Measurements from ENCODE around the gene PAQR7.
A peak's percentile ranks its signal among the peaks of the same experiment; 100 is the strongest.

Gene PAQR7

DNA sequence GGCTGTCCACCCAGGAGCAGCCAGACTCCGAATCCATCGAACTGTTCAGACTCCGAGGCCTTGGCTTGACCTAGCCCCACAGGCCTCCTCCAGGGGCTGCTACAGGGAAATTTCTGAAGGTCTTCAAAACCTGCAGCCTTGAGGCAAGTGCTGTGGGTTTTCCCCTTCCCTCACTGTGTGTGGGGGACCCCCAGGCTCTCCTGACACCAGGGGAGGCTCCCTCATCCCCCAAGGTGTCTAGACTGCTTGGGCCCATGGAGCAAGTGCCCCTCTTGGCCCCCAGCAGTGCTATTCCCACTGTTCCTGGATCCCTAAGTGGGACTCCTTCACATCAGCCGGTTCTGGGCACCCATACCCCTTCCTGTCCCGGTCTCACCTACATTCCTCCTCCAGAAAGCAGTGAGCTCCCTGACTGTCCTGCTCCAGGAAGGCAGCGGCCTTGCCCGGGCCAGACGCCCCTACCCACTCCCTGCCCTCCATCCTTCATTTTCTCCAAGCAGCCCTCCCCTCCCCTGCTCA, 814 bp downstream of the PAQR7 start:
- no peak for DNase-seq (ENCODE audit: low read depth in 4 of 4, low spot score in 1 of 4)

DNA sequence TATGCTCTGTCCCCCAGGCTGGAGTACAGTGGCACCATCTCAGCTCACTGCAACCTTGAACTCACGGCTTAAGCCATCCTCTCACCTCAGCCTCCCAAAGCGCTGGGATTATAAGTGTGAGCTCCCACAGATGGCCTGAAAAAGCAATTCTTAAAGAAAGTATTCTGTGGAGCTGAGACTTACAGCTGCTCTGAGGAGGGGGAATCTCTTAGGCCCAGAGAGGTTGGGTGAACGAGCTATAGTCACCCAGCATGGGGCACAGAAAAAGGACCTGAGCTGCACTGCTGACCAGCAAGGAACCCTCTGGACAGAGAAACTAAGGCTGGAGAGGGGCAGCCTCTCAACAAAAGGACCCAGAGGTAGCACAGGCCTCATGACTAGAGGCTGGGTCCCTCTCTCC, 1.3 kb downstream of the PAQR7 start:
- no peak for DNase-seq (ENCODE audit: low read depth in 4 of 4, low spot score in 1 of 4)

DNA sequence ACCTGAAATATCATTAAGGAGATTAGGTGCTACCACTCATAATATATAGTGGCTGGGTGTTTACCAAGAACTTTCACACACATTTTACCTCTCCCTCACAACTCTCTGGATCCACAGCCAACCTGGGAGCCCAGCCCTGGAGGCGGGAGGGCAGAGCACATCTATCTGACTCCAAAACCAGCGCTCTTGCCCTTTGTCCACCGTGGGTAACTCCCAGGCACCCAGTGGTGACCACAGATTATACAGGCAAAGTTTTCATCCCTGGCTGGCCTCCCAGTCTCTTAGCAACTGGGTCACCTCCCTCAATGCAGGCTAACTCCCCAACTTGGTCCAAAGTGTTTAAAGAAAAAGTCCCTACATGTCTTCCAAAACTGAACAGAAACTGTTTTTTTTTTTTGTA, 2.4 kb downstream of the PAQR7 start:
- no peak for DNase-seq (ENCODE audit: low read depth in 4 of 4, low spot score in 1 of 4)

DNA sequence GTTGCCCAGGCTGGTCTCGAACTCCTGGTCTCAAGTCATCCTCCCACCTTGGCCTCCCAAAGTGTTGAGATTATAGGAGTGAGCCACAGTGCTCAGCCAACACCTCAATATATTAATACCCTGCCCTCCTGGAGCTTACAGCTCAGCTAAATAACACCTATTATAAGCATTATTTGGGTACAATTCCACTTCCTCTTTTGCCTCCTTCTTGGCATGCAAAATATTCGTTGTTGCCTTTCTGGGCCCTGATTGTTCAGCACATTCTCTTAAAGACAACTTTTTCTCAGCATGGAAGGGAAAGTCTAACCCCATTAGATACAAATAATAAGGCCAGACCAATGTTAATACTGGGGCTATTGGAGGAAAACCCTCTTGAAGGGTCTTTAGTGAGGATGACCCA, 2.8 kb downstream of the PAQR7 start:
- no peak for DNase-seq (ENCODE audit: low read depth in 4 of 4, low spot score in 1 of 4)

DNA sequence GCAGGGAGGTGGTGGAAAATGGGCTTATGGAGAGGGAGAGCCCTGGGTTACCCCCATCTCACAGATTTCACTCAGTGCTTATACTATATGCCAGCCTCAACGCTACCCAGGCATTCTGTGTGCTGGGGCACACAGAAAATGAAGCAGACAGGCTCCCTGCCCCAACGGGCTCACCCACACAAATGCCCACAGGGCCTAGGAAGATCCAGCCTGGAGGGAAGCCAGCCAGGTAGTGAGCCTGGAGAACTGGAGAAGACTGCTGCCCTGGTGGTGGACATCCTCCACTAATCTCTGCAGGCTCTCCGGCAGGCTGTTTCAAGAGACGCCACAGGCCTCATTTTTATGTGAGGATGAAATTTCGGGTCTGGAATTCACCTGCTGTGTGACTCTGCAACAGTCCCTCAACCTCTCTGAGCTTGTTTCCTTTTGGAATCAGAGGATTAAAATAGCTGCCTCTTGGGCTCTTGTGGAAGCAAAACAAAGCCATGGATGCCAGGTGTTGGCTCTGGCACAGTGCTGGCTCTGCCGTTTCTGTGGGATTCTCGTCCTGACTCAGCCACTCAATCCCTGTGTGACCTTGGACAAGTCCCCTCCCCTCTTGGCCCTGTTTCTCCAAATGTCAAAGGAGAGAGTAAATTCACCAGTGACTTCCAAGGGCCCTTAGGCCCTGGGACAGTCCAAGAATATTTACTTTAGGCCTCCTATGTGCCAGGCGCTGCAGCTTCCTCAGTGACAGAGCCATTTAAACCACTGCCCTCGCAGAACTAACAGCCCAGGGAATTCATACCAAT, 3.6 kb downstream of the PAQR7 start:
- DNase-seq (ENCODE audit: low read depth in 4 of 4, low spot score in 1 of 4), result no peak

DNA sequence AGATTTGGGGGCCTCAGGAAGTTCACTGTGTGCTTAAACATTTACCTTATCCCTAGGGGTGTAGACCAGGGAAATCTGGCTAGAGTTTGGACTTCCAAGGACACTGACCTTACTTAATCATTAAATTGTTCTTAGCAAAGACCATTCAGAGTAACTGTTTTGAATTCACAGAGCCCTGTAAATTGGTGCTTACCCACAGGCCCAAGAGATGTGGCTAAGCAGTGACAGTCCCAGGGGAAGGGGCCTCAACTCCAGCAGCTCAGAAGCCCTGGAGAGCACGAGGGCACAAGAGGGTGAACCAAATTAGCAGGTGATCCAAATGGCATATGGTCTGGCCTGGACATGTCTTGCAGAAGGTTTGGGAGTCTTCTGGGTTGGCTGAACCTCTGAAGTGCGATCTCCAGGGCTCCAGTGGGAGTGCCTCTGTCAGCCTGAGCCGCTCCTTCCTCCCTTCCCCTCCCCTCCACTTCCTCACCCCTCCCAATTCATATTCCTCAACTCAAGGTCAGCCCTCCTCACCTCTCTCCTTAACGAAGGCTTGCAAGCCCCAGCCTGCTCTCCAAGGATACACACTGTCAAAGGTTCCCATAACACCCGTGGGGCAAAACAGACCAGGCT, 4.3 kb downstream of the PAQR7 start:
- no peak for DNase-seq (ENCODE audit: low read depth in 4 of 4, low spot score in 1 of 4)

DNA sequence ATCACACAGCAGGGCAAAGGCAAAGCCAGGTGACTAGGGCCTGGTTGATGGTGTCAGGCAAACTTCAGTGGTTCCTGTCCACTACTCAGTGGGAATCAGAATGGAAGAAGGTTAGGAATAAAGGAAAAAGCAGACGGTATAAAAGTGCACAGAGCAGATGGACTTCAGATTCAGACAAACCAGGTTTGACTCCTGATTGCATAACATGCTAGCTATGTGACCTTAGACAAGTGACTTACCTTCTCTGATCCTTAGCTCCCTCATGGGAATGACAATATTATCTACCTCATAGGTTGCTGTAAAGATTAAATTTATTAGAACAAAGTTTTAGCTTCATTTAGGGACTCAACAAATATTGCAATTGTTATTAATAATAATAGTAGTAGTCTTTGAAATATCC, 4.9 kb downstream of the PAQR7 start:
- no peak for DNase-seq (ENCODE audit: low read depth in 4 of 4, low spot score in 1 of 4)

DNA sequence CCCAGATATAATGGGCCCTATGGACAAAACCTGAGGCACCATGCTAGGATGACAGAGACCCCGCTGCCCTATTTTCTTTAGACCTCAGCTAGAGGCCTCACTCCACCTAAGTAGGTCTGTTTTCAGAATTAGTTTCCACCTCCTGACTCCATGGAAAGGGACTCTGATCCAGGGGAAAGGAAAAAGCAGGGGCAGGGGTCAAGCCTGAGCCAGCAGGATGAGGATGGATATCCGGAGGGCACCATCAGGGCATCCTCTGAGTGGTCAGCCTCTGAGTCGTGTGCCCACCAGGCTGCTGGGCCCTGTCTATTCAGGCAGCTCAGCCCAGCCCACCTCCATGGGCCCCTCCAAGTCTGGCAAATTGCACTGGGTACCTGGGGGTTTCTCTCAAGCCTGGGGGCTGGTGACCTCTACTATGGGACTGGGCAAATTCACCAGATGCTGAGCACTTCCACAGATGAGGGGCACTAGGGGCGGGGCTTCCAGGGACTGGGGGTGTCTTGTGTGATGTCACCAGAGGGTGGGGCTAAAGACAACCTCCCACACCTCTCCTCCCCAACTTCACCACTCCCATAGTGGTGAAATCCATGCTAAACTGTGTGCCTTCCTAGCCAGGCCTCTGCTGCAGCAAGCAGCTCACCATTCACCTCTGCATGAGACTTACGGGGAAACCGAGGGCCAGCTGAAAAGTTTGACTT, 5.5 kb downstream of the PAQR7 start:
- no peak for DNase-seq (ENCODE audit: low read depth in 4 of 4, low spot score in 1 of 4)

DNA sequence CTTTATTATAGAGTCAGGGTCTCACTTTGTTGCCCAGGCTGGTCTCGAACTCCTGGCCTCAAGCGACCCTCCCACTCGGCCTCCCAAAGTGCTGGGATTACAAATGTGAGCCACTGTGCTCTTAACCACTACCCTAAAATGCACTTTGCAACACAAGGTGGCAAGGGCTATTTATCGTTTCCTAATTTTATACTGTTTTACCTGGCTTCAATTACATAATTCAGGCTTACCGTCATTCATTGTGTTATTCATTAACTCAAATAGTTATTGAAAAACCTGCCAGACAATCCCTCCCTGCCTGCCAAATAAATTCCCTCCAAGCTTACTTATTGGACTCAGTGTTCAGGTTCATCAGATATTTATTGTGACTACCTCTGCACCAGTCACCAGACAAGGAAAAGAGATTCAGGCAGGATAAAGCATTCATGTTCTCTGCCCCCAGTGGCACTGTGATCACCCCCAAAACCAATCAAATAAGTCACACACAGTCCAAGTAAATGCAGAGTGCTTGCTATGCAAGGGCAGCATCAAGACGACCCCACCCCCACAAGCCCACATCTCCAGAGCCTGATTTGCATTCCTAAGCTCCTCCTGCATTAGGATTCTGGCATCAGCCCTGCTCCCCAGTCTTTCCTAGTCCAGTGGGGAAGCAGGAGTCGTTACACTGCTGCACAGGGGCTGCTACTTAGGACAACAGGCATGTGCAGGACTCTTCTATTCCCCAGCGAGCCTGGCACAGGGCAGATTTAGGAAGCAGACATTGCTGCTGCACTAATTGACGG, 8.1 kb downstream of the PAQR7 start:
- no peak for DNase-seq (ENCODE audit: low read depth in 4 of 4, low spot score in 1 of 4)

DNA sequence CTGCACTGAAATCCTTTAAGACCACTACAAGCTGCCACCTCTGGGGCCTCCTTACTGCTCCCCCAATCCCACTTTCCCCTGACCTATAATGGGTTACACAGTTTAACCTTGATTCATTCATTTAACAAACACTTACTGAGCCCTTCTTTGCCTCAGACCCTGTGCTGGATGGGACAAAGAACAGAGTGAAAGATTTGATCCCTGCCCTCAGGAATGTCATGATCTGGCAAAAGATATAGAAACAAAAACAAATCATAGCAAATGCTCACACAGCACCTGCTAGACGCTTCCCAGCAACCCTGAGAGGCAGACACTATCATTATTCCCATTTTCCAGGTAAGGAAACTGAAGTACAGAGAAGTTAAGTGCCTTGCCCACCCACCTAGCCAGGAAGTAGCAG, 9.2 kb downstream of the PAQR7 start:
- no peak for DNase-seq (ENCODE audit: low read depth in 4 of 4, low spot score in 1 of 4)

DNA sequence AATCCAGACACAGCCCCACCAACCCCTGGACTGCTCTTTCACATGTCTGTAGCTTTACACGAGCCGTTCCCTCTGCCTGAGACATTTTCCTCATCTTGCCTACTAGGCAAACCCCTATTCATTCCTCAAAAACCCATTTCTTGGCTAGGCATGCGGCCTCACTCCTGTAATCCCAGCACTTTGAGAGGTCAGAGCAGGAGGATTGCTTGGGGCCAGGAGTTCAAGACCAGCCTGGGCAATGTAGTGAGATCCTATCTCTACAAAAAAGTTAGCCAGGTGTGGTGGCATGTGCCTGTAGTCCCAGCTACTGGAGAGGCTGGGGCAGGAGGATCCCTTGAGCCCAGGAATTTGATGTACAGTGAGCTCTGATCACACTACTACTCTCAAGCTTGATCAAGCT, 11.1 kb downstream of the PAQR7 start:
- DNase-seq (ENCODE audit: low read depth in 4 of 4, low spot score in 1 of 4), result no peak

DNA sequence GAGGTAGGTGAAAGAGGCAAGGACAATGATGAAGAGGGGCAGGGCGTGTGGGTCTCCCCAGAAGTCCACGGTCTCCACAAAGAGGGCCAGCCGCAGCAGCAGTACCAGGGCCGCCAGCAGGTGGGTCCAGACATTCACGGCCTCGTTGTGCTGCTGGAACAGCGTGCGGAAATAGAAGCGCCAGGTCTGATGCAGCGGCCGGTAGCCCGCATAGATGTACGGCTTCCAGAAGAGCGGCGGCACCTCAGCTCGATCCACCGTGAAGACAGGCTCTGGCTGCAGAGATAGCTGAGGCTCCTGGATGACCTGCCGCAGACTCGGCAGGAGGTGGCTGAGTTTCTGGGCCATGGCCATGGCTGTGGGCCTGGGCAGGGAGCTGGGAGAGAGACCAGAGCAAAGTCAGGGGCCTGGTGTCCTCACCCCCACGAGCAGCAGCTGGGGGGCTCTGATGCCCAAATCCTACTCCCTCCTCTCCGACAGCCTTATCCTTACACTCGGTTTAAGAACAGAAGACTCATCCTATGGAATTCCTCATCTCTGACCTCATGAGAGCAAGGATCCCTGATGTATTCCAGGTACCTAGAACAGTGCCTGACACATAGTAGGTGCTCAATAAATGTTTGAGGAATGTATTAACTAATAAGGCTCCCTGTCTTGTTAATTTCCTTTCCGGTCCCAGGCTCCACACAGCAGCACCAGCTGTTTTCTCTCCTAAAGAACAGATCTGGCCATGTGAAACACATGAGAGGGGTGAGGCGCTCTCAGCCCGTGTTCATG, 11.8 kb downstream of the PAQR7 start:
- DNase-seq (ENCODE audit: low read depth in 4 of 4, low spot score in 1 of 4), result no peak

DNA sequence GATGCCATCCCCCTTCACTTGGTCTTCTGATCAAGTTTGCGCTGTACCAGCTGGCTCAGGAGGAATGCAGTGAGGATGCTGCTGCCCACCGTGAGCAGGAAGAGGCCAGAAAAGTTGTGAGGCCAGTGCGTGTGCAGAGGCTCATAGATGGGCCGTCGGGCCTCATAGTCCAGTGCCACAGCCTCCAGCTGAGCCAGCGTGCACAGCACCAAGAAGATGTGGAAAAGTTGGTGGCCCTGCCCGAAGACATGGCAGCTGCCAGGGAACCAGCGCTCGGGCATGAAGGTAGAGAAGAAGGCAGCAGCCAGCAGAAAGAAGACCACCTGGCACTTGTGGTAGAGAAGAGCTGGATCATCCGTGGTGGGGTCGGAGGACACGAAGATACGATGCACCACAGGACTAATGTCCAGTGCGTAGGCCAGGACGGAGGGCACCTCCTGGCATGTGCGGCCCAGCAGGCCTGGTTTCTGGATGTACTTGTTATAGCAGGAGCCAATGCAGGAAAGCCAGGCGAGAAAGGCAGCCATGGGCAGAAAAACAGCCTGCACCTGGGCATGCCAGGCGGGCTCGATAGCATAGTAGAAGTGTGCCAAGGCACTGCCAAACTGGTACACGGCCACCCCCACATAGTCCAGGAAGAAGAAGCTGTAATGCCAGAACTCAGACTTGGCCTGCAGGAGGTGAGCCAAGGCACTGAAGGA, 12.6 kb downstream of the PAQR7 start:
- no peak for DNase-seq (ENCODE audit: low read depth in 4 of 4, low spot score in 1 of 4)

DNA sequence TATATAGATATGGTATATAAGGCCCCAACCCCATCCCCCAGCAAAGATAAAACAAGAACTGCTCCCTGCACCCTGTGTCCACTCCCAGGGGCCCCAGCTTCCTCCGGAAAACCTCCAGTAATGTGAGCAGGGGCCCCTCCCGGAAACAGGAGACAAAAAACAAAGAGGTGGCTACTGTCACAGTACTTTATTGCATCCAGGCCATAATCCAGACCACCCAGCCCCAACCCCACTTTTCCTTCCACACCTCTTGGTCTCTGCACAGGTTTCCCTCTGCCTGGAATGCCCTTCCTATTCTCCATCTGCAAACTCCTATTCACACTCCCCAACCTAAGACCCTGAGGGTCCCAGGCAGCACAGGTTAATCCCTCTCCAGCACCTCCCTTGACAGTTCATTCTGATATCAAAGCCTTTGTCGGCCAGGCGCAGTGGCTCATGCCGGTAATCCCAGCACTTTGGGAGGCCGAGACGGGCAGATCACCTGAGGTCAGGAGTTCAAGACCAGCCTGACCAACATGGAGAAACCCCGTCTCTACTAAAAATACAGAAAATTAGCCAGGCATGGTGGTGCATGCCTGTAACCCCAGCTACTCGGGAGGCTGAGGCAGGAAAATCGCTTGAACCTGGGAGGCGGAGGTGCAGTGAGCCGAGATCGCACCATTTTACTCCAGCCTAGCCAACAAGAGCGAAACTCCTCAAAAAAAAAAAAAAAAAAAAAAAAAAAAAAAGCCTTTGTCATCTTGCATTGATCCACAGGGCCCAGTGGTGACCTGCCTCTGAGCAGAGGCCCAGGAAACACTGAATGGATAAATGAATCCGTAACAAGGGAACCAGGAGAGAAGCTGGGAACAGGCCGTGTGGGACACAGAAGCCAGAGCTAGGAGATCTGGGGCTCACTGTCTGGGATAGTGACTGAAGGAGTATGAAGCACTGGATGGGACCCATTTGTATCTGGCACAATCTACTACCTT, 13.9 kb downstream of the PAQR7 start:
- no peak for DNase-seq (ENCODE audit: low read depth in 4 of 4, low spot score in 1 of 4)

DNA sequence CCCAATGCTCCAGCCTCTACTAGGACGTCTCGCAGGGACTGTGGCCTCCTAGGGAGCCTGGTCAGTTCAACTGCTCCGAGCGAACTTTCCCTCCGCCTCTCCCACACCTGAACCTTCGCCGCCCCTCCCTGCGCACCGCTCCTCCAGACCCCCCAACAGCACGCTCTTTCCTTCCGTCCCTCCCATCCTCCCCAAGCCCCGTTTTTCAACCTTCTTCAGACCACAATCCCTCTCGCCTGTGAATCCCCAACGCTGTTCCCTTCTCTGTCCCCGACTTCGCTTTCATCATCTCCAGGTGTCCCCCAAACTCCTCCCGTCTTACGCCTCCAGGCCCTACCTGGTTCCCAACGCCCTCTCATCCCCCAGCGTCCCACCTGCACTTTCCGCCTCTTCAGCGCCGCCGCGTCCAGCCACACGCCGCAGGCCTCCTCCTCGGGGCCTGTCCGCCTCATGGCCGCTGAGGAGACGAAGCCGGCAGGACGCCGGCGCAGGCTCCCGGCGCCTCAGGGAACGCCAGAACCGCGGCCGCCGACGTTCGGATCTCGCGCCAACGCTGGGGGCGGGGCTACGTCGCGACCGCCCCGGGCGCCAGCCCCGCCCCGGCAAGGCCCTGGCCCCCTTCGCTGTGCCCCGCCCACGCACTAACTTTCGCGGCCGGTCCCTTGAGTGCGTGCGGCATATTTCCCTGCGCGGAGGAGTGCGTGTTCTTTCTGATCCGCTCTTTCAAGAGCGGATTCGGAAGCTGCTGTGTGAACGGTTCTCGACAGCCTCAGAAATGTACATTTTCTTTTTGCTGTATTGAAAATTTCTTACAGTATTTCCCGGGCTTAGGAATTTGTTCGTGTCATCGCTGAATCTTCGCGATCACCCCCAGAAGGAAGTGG, 16.4 kb downstream of the PAQR7 start, which contains the start of gene AUNIP:
Gene AUNIP (minus strand): TSS at position 552 of the 884 bp plus-strand sequence. CDS start 100 bp downstream, at position 452.
- DNase-seq (ENCODE audit: low read depth in 4 of 4, low spot score in 1 of 4), result peak; percentile 85 to 90 (median 89)

DNA sequence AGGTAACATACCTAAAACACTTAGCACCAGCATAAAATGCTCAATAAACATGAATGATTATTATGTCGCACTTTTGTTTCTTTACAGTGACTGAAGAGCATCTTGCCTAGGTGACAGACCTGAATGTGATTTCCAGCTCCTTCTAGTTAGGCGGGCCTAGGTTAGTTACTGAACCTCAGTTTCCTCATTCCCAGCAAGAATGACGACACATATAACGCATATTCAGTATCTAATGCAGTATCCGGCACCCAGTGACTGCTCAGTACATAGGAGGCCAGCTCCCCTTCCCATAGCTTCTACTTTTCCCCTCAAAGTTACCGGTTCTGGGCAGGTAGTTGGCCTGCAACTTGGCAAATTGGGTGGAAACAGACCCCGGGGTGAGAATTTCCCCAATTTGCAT, 17.0 kb downstream of the PAQR7 start:
- DNase-seq (ENCODE audit: low read depth in 4 of 4, low spot score in 1 of 4), result no peak

DNA sequence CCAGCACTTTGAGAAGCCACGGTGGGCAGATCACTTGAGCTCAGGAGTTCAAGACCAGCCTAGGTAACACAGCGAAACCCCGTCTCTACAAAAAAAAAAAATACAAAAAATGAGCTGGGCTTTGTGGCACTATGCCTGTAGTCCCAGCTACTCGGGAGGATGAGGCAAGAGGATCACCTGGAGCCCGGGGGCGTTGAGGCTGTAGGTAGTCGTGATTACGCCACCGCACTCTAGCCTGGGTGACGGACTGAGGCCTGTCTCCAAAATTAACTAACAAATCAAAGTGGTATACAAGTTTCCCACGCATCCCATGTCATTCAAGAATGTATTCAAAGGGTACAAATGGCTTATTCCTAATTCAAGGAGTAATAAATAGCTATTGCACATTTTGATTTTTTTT, 18.7 kb downstream of the PAQR7 start:
- DNase-seq (ENCODE audit: low read depth in 4 of 4, low spot score in 1 of 4), result no peak

DNA sequence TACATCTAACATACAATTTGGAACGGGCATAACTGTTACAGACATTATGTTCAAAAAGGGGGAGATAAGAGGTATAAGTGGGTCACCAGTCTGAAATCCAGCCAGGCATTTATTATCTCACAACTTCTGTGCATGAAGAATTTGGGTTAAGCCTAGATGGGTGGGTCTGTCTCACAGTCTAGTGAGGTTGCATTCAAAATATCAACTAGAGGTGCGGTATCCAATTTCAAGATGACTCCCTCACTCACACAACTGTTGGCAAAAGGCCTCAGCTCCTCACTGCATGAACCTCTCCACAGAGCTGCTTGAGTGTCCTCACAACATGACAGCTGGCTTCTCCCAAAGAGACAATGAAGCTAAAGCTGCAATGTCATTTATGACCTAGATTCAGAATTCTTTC, 21.0 kb downstream of the PAQR7 start:
- no peak for DNase-seq (ENCODE audit: low read depth in 4 of 4, low spot score in 1 of 4)

Data from stimulated activated CD4-positive, alpha-beta T cell treated with anti-CD3 and anti-CD28 coated beads, Interleukin-1b, Interleukin-23, amount 100 ng/mL, for 24 hours (primary cell).